Spleen (tissue), 11 donors: ENCODE measurements around the gene NPM3. TPM values are rescaled to one million over a fixed set of nuclear protein-coding genes. Genes with fewer than 3 reads are reported as not detected.
"Not testable (repeated sequence)": the region's sequence is repeated elsewhere in the genome, so short reads cannot be mapped to it uniquely, and the experiment has no call there.

Experiments
- DNase-seq: peaks from one replicate; pipeline ENCODE4 v3.0.0-alpha.2; 2020
- H3K27ac ChIP-seq, 8 donors: fragments of 200-600 bp; sonication (generic) in 7 of 8; 1 replicate in 4 of 8; 2 replicates in 4 of 8; pipeline versions ENCODE4 v1.5.0 to v1.8.0; 2016 to 2021; ENCODE audit warnings: inconsistent platforms in 4 of 8, mild to moderate bottlenecking in 4 of 8, moderate library complexity in 1 of 8
- H3K27me3 ChIP-seq, 7 donors: fragments of 200-600 bp; sonication (generic) in 6 of 7; replicated peaks in 1 of 7; 1 replicate in 4 of 7; 2 replicates in 3 of 7; pipeline versions ENCODE4 v1.5.0 to v1.8.0; 2016 to 2021; ENCODE audit warnings: inconsistent platforms in 3 of 7, mild to moderate bottlenecking in 1 of 7
- H3K36me3 ChIP-seq, 6 donors: fragments of 200-600 bp; sonication (generic) in 5 of 6; 1 replicate in 4 of 6; 2 replicates in 2 of 6; pipeline versions ENCODE4 v1.5.0 to v1.8.0; 2016 to 2021; ENCODE audit warnings: inconsistent platforms in 2 of 6
- H3K4me1 ChIP-seq, 6 donors: fragments of 200-600 bp; sonication (generic) in 5 of 6; 1 replicate in 3 of 6; 2 replicates in 3 of 6; pipeline versions ENCODE4 v1.5.0 to v1.8.0; 2016 to 2021; ENCODE audit warnings: inconsistent platforms in 3 of 6
- H3K4me3 ChIP-seq, 8 donors: fragments of 200-600 bp; sonication (generic) in 7 of 8; 1 replicate in 4 of 8; 2 replicates in 4 of 8; pipeline versions ENCODE4 v1.5.0 to v1.8.0; 2016 to 2021; ENCODE audit warnings: inconsistent platforms in 4 of 8, mild to moderate bottlenecking in 4 of 8, moderate library complexity in 2 of 8
- H3K9me3 ChIP-seq, 8 donors: fragments of 200-600 bp; sonication (generic) in 7 of 8; 1 replicate in 4 of 8; 2 replicates in 4 of 8; pipeline versions ENCODE4 v1.5.0 to v1.8.0; 2016 to 2021; ENCODE audit warnings: inconsistent platforms in 4 of 8
- CTCF ChIP-seq, 11 experiments: fragments of 200-600 bp in 7 of 11; fragments of 450-650 bp in 4 of 11; sonication (generic) in 4 of 11; IDR thresholded peaks in 8 of 11; conservative IDR thresholded peaks in 3 of 11; 1 replicate in 7 of 11; 2 replicates in 4 of 11; pipeline versions ENCODE4 v1.4.0 to v1.8.0; 2016 to 2021; ENCODE audit warnings: antibody characterized with exemption in 11 of 11, inconsistent platforms in 4 of 11, mild to moderate bottlenecking in 1 of 11
- POLR2A ChIP-seq, 3 donors: fragments of 450-650 bp; IDR thresholded peaks; one replicate each; pipeline ENCODE4 v1.5.1; 2017; ENCODE audit warnings: antibody characterized with exemption in 3 of 3, mild to moderate bottlenecking in 1 of 3
- POLR2AphosphoS5 ChIP-seq, 3 donors: sonication (generic); formaldehyde crosslinking; IDR thresholded peaks; one replicate each; pipeline ENCODE4 v1.5.1; 2017; ENCODE audit warnings: antibody characterized with exemption in 3 of 3
- WGBS, 5 donors: extraction: QIAGEN DNeasy Blood & Tissue Kit in 3 of 5; methylation state at CpG; one replicate each; pipeline versions ENCODE4 v1.1.5 to v1.1.7; 2013 to 2018; 5-methylcytosine and 5-hydroxymethylcytosine counted together
- intact Hi-C: fragments of 100-400 bp; cut with DNase I; formaldehyde crosslinking; loops from one replicate; pipeline ENCODE4 v1.15.0; 2023; ENCODE audit warnings: low total_unique reads
- polyA plus RNA-seq, 3 donors: library from polyadenylated mRNA; stranded (reverse); fragments of 200-250 nt; gene quantifications; one replicate each; pipeline ENCODE4 v1.2.1, GENCODE V29; 2013
- total RNA-seq, 7 donors: library from RNA; depleted of rRNA in 3 of 7; stranded (reverse); fragments of >200 nt in 3 of 7; fragmentation: NEBNext Ultra II Directional in 4 of 7; extraction: Animal tissue kit (Norgen Biotek cat#: 25700) in 4 of 7; gene quantifications; one replicate each; pipeline versions ENCODE4 v1.1.0 to v1.2.1, GENCODE V29; 2016 to 2021
- donor health status: healthy with polysubstance abuse.
- donor health status: DM: no; HTN: no; CAD: no; lungs with moderate emphysema.
- donor health status: DM: no; HTN: no; CAD: no.
- donor health status: Bipolar disorder and iron deficiency.
- donor health status: healthy.
- donor health status: DM: no; HTN: no; CAD: no.
- donor health status: DM: yes; HTN: yes; CAD: no.

NPM3 gene
- total and polyA plus RNA-seq, 10 donors: 16.8 to 54.6 (median 28.6) TPM

GRCh38 chr10:101789686-101790085 lies 6.4 kb upstream of the NPM3 start:
- 94 to 96% (median 95%) methylated on average over 7 of the region's 7 CpGs for WGBS, 5 donors
- intact Hi-C loops: loop anchor here (10.0 kb wide), 1 partner anchor 185 kb away; no protein-coding TSS in a partner anchor

DNA sequence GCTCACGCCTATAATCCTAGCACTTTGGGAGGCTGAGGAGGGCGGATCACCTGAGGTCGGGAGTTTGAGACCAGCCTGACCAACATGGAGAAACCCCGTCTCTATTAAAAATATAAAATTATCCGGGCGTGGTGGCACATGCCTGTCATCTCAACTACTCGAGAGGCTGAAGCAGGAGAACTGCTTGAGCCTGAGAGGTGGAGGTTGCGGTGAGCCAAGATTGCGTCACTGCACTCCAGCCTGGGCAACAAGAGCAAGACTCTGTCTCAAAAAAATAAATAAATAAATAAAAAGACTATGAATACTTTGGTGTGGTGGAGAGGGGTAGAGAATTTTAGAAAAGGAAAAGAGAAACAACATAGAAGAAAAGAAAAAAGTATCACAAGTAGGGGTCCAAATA lies 6.0 kb upstream of the NPM3 start:
- not testable (repeated sequence) for H3K27me3 ChIP-seq, H3K27ac ChIP-seq, DNase-seq, H3K4me3 ChIP-seq, H3K9me3 ChIP-seq
- Histone ChIP-seq H3K4me1 (peaks cover 0 to 25% (median 7%) of the 10 kb centered on the region in 6 donors), H3K36me3 (peaks cover 8 to 100% (median 92%) of the 10 kb centered on the region in 6 donors)
- intact Hi-C loops: loop anchor here (10.0 kb wide), 1 partner anchor 184 kb away; no protein-coding TSS in a partner anchor
- WGBS, 5 donors: 90 to 93% (median 91%) methylated on average over 9 of the region's 9 CpGs

More at GRCh38 chr10:101789686-101790085, 6.4 kb upstream of the NPM3 start:
- H3K27ac ChIP-seq: no peak overlapping the region
- no peak overlapping the region for H3K4me3 ChIP-seq
- peaks cover 8 to 100% (median 96%) of the 10 kb centered on the region in 6 donors for H3K36me3 ChIP-seq
- TF ChIP-seq CTCF (IDR thresholded peaks at IDR 0.05 in 8 of 11, conservative IDR thresholded peaks at IDR 0.05 in 3 of 11) (no peak), POLR2AphosphoS5 (IDR thresholded peaks at IDR 0.05) (peak in 1 of 3 donors; percentile 27)
- no peaks in the 10 kb centered on the region for H3K27me3 ChIP-seq
- no peaks in the 10 kb centered on the region for H3K9me3 ChIP-seq
- DNase-seq: no peak
- peaks cover 0 to 20% (median 3%) of the 10 kb centered on the region in 6 donors for H3K4me1 ChIP-seq

- peaks cover 2 to 71% (median 59%) of the 10 kb centered on the region in 6 donors for H3K36me3 ChIP-seq
- TF ChIP-seq POLR2AphosphoS5 (IDR thresholded peaks at IDR 0.05) (peak in 1 of 3 donors; percentile 35), POLR2A (IDR thresholded peaks at IDR 0.05) (no peak)
- no peaks in the 10 kb centered on the region for H3K27me3 ChIP-seq
- 86 to 93% (median 90%) methylated on average over 2 of the region's 2 CpGs for WGBS, 5 donors
- DNase-seq: no peak
- peaks cover 6 to 58% (median 41%) of the 10 kb centered on the region in 6 donors for H3K4me1 ChIP-seq
- no peak overlapping the region for H3K27ac ChIP-seq
- intact Hi-C loops: loop anchor here (10.0 kb wide), 1 partner anchor 181 kb away; no protein-coding TSS in a partner anchor
- no peaks in the 10 kb centered on the region for H3K9me3 ChIP-seq
- no peak overlapping the region for H3K4me3 ChIP-seq
Measured at GRCh38 chr10:101785801-101786200, 2.6 kb upstream of the NPM3 start.

- peaks cover 2 to 59% (median 46%) of the 10 kb centered on the region in 6 donors for H3K36me3 ChIP-seq
- H3K27ac ChIP-seq: peak overlapping the region in 2 of 8 donors; percentile 75 to 81
- DNase-seq: no peak
- TF ChIP-seq CTCF (IDR thresholded peaks at IDR 0.05 in 8 of 11, conservative IDR thresholded peaks at IDR 0.05 in 3 of 11) (no peak), POLR2AphosphoS5 (IDR thresholded peaks at IDR 0.05) (no peak), POLR2A (IDR thresholded peaks at IDR 0.05) (no peak)
- 86 to 96% (median 93%) methylated on average over 2 of the region's 2 CpGs for WGBS, 5 donors
- H3K9me3 ChIP-seq: no peaks in the 10 kb centered on the region
- no peak overlapping the region for H3K4me3 ChIP-seq
- H3K27me3 ChIP-seq: peaks cover 0 to 7% (median 3%) of the 10 kb centered on the region in 7 donors
- intact Hi-C loops: loop anchor here (5.0 to 10.0 kb wide), 2 partner anchors 180 to 572 kb away; no protein-coding TSS in a partner anchor
- peaks cover 9 to 66% (median 53%) of the 10 kb centered on the region in 6 donors for H3K4me1 ChIP-seq
Measured at GRCh38 chr10:101784558-101784957, 1.3 kb upstream of the NPM3 start.

GRCh38 chr10:101783736-101784118 lies 481 bp upstream of the NPM3 start:
- H3K9me3 ChIP-seq: no peaks in the 10 kb centered on the region
- DNase-seq: no peak
- H3K27me3 ChIP-seq: peaks cover 0 to 16% (median 11%) of the 10 kb centered on the region in 7 donors
- 65 to 70% (median 67%) methylated on average over 10 of the region's 10 CpGs for WGBS, 5 donors
- H3K4me1 ChIP-seq: peaks cover 14 to 75% (median 62%) of the 10 kb centered on the region in 6 donors
- H3K36me3 ChIP-seq: peaks cover 0 to 51% (median 38%) of the 10 kb centered on the region in 6 donors
- intact Hi-C loops: loop anchor here (5.0 to 10.0 kb wide), 2 partner anchors 179 to 571 kb away; no protein-coding TSS in a partner anchor
- H3K27ac ChIP-seq: peak overlapping the region; percentile 37 to 81 (median 50)
- TF ChIP-seq CTCF (IDR thresholded peaks at IDR 0.05 in 8 of 11, conservative IDR thresholded peaks at IDR 0.05 in 3 of 11): no peak
- TF ChIP-seq POLR2AphosphoS5 (IDR thresholded peaks at IDR 0.05): no peak
- no peak for TF ChIP-seq POLR2A (IDR thresholded peaks at IDR 0.05)
- H3K4me3 ChIP-seq: peak overlapping the region; percentile 30 to 88 (median 64)
